Karpas-422 (cell line): Measurements from ENCODE around the gene FBXL17. TPM values are rescaled to one million over a fixed set of nuclear protein-coding genes. Genes with fewer than 3 reads are reported as not detected.

Source experiments
- DNase-seq: peaks from one replicate; pipeline ENCODE4 v3.0.0-alpha.2; 2015
- H2AFZ ChIP-seq: fragments of 200-600 bp; sonication (generic); 2 replicates; pipeline ENCODE4 v1.6.1; 2014; ENCODE audit warnings: antibody characterized with exemption, low read length, mixed read lengths
- H3K27ac ChIP-seq: fragments of 200-600 bp; sonication (generic); 2 replicates; pipeline ENCODE4 v1.5.1; 2014; ENCODE audit warnings: mild to moderate bottlenecking, low read length, moderate library complexity
- H3K27me3 ChIP-seq: fragments of 200-600 bp; sonication (generic); 2 replicates; pipeline ENCODE4 v1.6.1; 2014; ENCODE audit warnings: low read length, mixed read lengths
- H3K36me3 ChIP-seq: fragments of 200-600 bp; sonication (generic); 2 replicates; pipeline ENCODE4 v1.6.1; 2014; ENCODE audit warnings: low read length, mixed read lengths; ENCODE audit not compliant: insufficient read depth
- H3K4me1 ChIP-seq: fragments of 200-600 bp; sonication (generic); 2 replicates; pipeline ENCODE4 v1.6.1; 2014; ENCODE audit warnings: mild to moderate bottlenecking, low read length, mixed read lengths
- H3K4me2 ChIP-seq: fragments of 200-600 bp; sonication (generic); 2 replicates; pipeline ENCODE4 v1.6.1; 2014; ENCODE audit warnings: low read length, low read depth, mild to moderate bottlenecking; ENCODE audit not compliant: poor library complexity, severe bottlenecking
- H3K4me3 ChIP-seq: fragments of 200-600 bp; sonication (generic); 2 replicates; pipeline ENCODE4 v1.5.1; 2014; ENCODE audit warnings: mild to moderate bottlenecking, antibody characterized with exemption, low read length, mixed read lengths
- H3K79me2 ChIP-seq: fragments of 200-600 bp; sonication (generic); 2 replicates; pipeline ENCODE4 v1.6.1; 2014; ENCODE audit warnings: mild to moderate bottlenecking, low read length, mixed read lengths
- H3K9ac ChIP-seq: fragments of 200-600 bp; sonication (generic); 2 replicates; pipeline ENCODE4 v1.6.0; 2014; ENCODE audit warnings: low read length
- H3K9me2 ChIP-seq: fragments of 200-600 bp; sonication (generic), shearing (Covaris generic); replicated peaks from 2 replicates; pipeline ENCODE4 v1.6.0; 2014; ENCODE audit warnings: mild to moderate bottlenecking, low read length, moderate library complexity; ENCODE audit not compliant: insufficient read depth
- H3K9me3 ChIP-seq: fragments of 300-700, 200-600 bp; sonication (generic); 2 replicates; pipeline ENCODE4 v1.6.1; 2014; ENCODE audit warnings: low read length, mixed read lengths
- H4K20me1 ChIP-seq: fragments of 200-600 bp; sonication (generic); 2 replicates; pipeline ENCODE4 v1.6.1; 2014; ENCODE audit warnings: mild to moderate bottlenecking, antibody characterized with exemption, low read length, low read depth; ENCODE audit not compliant: insufficient read depth
- total RNA-seq: library from RNA; depleted of rRNA; stranded (reverse); fragments of >200 nt; shearing (Covaris generic); gene quantifications from 2 replicates; pipeline ENCODE4 v1.2.3, GENCODE V29; 2014; ENCODE audit warnings: low replicate concordance

The FBXL17 gene
- total RNA-seq, 1 experiment from 2014 or later = 26.9 TPM

DNA sequence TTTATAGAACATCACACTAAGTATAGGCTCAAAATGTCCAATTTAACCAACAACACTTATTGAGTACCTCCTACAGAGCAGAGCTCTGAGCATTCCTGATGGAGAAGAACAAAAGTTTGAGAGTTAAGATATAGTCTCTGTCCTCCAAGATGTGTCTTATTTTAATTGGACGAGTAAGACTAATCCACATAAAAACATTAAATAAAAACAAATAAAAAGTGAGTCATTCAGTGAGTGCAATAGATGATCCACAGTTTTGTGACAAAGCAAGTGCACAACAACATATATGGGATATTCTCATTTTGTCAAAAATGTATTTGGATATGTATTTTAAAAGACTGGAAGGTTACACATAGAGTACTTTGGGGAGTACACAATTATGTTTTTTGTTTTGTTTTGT is 277.4 kb downstream of the FBXL17 start:
- Histone ChIP-seq H3K27ac (no peak overlapping the region), H3K79me2 (no peaks in the 10 kb centered on the region), H3K36me3 (no peaks in the 10 kb centered on the region), H3K9ac (no peak overlapping the region), H3K4me3 (no peak overlapping the region), H3K9me3 (no peaks in the 10 kb centered on the region), H3K27me3 (no peaks in the 10 kb centered on the region), H3K4me2 (no peak overlapping the region), H3K4me1 (no peaks in the 10 kb centered on the region), H2AFZ (no peak overlapping the region), H4K20me1 (no peaks in the 10 kb centered on the region), H3K9me2 (no peaks in the 10 kb centered on the region)
- DNase-seq = no peak

DNA sequence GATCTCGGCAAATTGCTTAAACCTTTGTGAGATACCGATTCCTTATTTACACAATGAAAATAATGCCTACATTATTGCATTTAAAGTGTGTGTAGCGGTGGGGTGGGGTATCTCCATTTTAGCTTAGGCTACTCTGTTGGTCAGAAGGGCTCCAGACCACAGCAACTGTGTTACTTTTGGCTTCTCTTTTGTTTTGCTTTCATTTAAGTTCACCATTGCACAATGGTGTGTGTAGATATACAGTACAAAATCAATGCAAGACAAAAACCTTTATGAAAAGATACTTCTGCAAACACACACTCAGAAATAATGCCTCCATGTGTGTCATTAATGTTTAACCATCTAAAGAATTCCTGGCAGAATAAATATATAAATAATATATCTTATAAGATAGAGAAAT is 279.4 kb downstream of the FBXL17 start:
- H3K9ac ChIP-seq = no peak overlapping the region
- DNase-seq = no peak

DNA sequence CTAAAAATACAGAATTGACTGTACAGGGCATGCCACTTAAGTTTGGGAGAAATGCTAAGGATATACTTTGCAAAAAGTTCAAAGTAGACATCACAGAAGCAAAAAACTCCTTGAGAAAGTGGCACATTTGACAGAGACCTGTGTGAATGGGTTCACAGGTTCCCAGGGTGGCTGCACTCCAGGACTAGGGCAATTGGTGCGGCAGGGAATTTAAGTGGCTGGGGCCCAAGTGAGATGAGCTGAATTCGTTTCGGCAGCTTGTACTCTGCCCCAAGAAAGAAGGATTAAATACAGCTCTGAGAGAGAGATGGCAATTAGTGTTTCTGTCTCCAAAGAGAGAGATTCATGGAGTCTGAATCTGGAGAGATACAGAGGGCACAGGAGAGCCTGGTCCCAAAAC is 280.1 kb downstream of the FBXL17 start:
- no peaks in the 10 kb centered on the region for H3K27me3 ChIP-seq
- no peak overlapping the region for H3K27ac ChIP-seq
- no peaks in the 10 kb centered on the region for H3K79me2 ChIP-seq

More for the DNA sequence above, 279.4 kb downstream of the FBXL17 start:
- no peak overlapping the region for H3K27ac ChIP-seq
- no peak overlapping the region for H2AFZ ChIP-seq
- H3K9me3 ChIP-seq = no peaks in the 10 kb centered on the region
- no peak overlapping the region for H3K4me3 ChIP-seq
- H3K9me2 ChIP-seq = no peaks in the 10 kb centered on the region
- H3K4me2 ChIP-seq = no peak overlapping the region
- no peaks in the 10 kb centered on the region for H3K36me3 ChIP-seq
- H3K27me3 ChIP-seq = no peaks in the 10 kb centered on the region
- H3K4me1 ChIP-seq = no peaks in the 10 kb centered on the region
- H4K20me1 ChIP-seq = no peaks in the 10 kb centered on the region
- no peaks in the 10 kb centered on the region for H3K79me2 ChIP-seq

DNA sequence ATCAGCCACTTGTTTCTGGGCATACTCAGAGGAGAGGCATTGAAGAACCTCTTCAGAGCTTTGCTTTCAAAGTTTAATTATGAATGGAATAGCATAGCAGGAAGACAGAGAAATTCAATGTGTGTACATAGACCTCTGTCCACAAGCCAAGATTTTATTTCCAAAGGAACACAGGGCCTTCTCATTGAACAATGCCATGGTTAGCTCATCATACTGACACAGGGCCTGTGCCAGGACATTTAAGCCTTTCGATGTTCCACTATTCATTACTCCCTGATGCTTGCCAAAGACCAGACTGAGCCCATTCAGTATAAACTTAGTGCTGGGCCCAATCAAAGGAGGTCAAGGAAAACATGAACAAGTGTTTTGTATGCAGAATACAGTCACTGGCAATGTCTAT is 280.8 kb downstream of the FBXL17 start:
- no peaks in the 10 kb centered on the region for H3K27me3 ChIP-seq
- H3K9ac ChIP-seq = no peak overlapping the region
- no peaks in the 10 kb centered on the region for H3K4me1 ChIP-seq
- H3K4me2 ChIP-seq = no peak overlapping the region
- H3K9me3 ChIP-seq = no peaks in the 10 kb centered on the region
- no peak overlapping the region for H3K4me3 ChIP-seq
- no peaks in the 10 kb centered on the region for H4K20me1 ChIP-seq
- no peaks in the 10 kb centered on the region for H3K79me2 ChIP-seq
- no peak overlapping the region for H3K27ac ChIP-seq
- H3K36me3 ChIP-seq = no peaks in the 10 kb centered on the region
- DNase-seq = no peak
- no peak overlapping the region for H2AFZ ChIP-seq
- H3K9me2 ChIP-seq = no peaks in the 10 kb centered on the region

More for the DNA sequence above, 280.1 kb downstream of the FBXL17 start:
- no peaks in the 10 kb centered on the region for H3K9me3 ChIP-seq
- H3K4me2 ChIP-seq = no peak overlapping the region
- H3K36me3 ChIP-seq = no peaks in the 10 kb centered on the region
- H3K4me1 ChIP-seq = no peaks in the 10 kb centered on the region
- H3K9me2 ChIP-seq = no peaks in the 10 kb centered on the region
- DNase-seq = no peak
- no peaks in the 10 kb centered on the region for H4K20me1 ChIP-seq
- no peak overlapping the region for H2AFZ ChIP-seq
- H3K9ac ChIP-seq = no peak overlapping the region
- no peak overlapping the region for H3K4me3 ChIP-seq

DNA sequence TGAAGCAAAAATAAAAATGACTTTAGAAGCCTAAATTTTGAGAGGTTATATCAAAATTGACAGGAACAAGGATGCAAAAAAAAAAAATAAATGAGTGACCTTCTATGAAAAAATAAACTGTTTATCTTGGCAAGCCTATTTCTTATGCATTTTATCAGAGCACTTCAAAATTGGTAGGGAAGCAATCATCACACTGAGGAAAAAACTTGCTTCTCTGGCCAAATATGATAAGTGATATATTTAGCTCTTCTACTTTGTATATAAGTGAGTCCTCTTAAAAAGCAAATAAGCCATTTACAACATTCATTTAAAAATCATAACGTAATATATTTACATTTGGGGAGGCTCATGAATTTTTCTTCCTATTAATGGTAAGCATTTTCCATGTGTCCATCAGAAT is 287.1 kb downstream of the FBXL17 start:
- Histone ChIP-seq H3K27ac (no peak overlapping the region), H3K4me2 (no peak overlapping the region), H3K4me1 (no peaks in the 10 kb centered on the region), H4K20me1 (no peaks in the 10 kb centered on the region), H3K27me3 (no peaks in the 10 kb centered on the region), H3K9me3 (no peaks in the 10 kb centered on the region), H3K9me2 (no peaks in the 10 kb centered on the region), H2AFZ (no peak overlapping the region), H3K79me2 (no peaks in the 10 kb centered on the region), H3K36me3 (no peaks in the 10 kb centered on the region), H3K9ac (no peak overlapping the region), H3K4me3 (no peak overlapping the region)
- DNase-seq = no peak

DNA sequence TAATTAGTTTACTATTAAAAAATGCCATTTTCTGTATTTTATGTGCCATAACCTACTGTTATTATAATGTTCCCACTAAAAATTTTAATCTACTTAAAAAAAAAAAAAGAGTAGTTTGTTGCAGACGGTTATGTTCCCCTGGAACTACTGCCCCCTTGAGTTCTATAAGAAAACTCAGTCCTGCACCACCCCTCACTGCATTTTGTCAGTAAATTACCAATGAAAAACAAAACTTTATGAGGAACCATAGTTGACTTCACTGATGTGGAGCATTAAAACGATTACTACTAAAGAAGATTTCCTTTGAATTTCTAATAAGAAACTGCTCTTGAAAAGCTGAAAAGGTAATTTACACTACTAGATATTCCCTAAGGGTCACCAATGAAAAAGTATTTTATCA is 288.7 kb downstream of the FBXL17 start:
- no peak overlapping the region for H3K4me2 ChIP-seq
- no peak overlapping the region for H3K9ac ChIP-seq
- no peaks in the 10 kb centered on the region for H3K36me3 ChIP-seq
- H3K9me2 ChIP-seq = no peaks in the 10 kb centered on the region
- no peak overlapping the region for H3K27ac ChIP-seq
- H4K20me1 ChIP-seq = no peaks in the 10 kb centered on the region
- H3K4me3 ChIP-seq = no peak overlapping the region
- no peaks in the 10 kb centered on the region for H3K79me2 ChIP-seq
- no peaks in the 10 kb centered on the region for H3K4me1 ChIP-seq
- DNase-seq = peak; percentile 45
- no peaks in the 10 kb centered on the region for H3K27me3 ChIP-seq
- no peak overlapping the region for H2AFZ ChIP-seq
- H3K9me3 ChIP-seq = no peaks in the 10 kb centered on the region

DNA sequence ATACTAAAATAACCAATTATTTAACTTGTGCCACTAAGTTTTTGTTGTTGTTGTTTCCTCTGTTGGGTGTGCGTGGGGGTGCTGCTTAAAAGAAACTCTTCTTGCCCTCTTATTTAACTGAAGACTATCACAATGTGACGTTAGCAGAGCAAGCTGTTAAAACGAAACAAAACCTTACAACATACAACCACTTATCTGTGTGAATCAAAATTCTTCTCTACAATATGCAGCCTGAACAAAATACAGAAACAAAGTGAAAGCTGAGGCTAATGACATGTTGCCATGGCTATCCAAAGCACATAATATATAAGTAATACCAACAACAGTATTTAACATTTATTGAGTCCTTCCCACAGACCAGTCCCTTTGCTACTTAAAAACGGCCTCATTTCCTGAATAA is 291.0 kb downstream of the FBXL17 start:
- H3K4me1 ChIP-seq = no peaks in the 10 kb centered on the region
- no peaks in the 10 kb centered on the region for H3K9me2 ChIP-seq
- H3K27me3 ChIP-seq = no peaks in the 10 kb centered on the region
- H3K9ac ChIP-seq = no peak overlapping the region
- no peak overlapping the region for H2AFZ ChIP-seq
- no peaks in the 10 kb centered on the region for H3K36me3 ChIP-seq
- H3K9me3 ChIP-seq = no peaks in the 10 kb centered on the region
- H3K4me3 ChIP-seq = no peak overlapping the region
- no peak overlapping the region for H3K27ac ChIP-seq
- no peaks in the 10 kb centered on the region for H3K79me2 ChIP-seq
- H4K20me1 ChIP-seq = no peaks in the 10 kb centered on the region
- DNase-seq = no peak
- H3K4me2 ChIP-seq = no peak overlapping the region

DNA sequence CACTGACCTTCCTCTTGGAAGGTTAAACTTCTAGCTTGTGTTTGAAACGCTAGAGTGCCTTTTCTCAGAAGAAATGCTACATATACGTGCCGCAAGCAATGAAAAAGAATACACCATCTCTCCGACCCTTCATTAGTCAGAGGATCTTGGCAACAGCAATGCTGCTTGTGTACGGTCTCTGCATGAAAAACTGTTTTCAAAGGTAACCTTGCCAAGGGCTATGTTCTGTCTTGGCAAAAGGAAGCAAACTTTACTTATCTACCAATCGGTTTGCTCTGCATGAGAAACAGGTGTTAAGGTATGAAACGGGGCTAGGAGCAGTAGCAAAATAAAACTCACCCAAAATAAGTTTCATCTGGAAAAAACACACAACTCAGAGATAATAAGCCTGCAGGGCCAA is 297.8 kb downstream of the FBXL17 start:
- Histone ChIP-seq H3K9ac (no peak overlapping the region), H3K9me2 (no peaks in the 10 kb centered on the region), H3K9me3 (no peaks in the 10 kb centered on the region), H3K4me3 (no peak overlapping the region), H3K4me2 (no peak overlapping the region), H3K4me1 (no peaks in the 10 kb centered on the region), H4K20me1 (no peaks in the 10 kb centered on the region), H3K27me3 (no peaks in the 10 kb centered on the region), H3K79me2 (no peaks in the 10 kb centered on the region), H3K36me3 (no peaks in the 10 kb centered on the region), H3K27ac (no peak overlapping the region), H2AFZ (no peak overlapping the region)
- no peak for DNase-seq

DNA sequence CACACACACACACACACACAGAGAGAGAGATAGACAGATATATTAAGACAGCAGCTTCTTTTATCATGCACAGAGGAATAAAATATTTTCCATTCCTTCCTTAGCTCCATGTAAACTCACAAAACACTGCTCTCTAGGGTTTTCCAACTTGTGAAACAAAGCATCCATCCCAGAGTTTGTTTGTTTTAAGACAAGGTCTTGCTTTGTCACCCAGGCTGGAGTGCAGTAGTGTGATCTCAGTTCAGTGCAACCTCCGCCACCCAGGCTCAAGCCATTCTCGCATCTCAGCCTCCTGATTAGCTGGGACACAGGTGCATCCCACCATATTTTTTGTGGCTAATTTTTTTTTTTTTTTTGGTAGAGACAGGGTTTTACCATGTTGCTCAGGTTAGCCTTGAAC is 298.7 kb downstream of the FBXL17 start:
- no peak overlapping the region for H3K9ac ChIP-seq
- no peak for DNase-seq
- H3K27me3 ChIP-seq = no peaks in the 10 kb centered on the region
- no peaks in the 10 kb centered on the region for H4K20me1 ChIP-seq
- H3K27ac ChIP-seq = no peak overlapping the region
- no peaks in the 10 kb centered on the region for H3K4me1 ChIP-seq
- no peak overlapping the region for H3K4me2 ChIP-seq
- H3K4me3 ChIP-seq = no peak overlapping the region
- no peaks in the 10 kb centered on the region for H3K36me3 ChIP-seq
- no peaks in the 10 kb centered on the region for H3K79me2 ChIP-seq
- no peak overlapping the region for H2AFZ ChIP-seq
- no peaks in the 10 kb centered on the region for H3K9me3 ChIP-seq
- H3K9me2 ChIP-seq = no peaks in the 10 kb centered on the region
